Stimulated activated CD4-positive, alpha-beta T cell treated with anti-CD3 and anti-CD28 coated beads, Interleukin-1b, Interleukin-23, amount 100 ng/mL, for 4 hours (primary cell): Measurements from ENCODE around the gene MED31.
"Not testable (repeated sequence)": the region's sequence is repeated elsewhere in the genome, so short reads cannot be mapped to it uniquely, and the experiment has no call there.

Source experiments
- DNase-seq, 2 donors: peaks; one replicate each; pipeline ENCODE4 v3.0.0-alpha.2; 2020; ENCODE audit warnings: low read depth in 2 of 2

MED31 gene

GRCh38 chr17:6626616-6627015, 24.8 kb downstream of the MED31 start:
- DNase-seq = no peak

- DNase-seq = no peak
Measured at GRCh38 chr17:6623941-6624340, 27.5 kb downstream of the MED31 start.

- no peak for DNase-seq
Measured at GRCh38 chr17:6611231-6611630, 40.2 kb downstream of the MED31 start.

GRCh38 chr17:6610011-6610410, 41.4 kb downstream of the MED31 start:
- DNase-seq = no peak

DNA sequence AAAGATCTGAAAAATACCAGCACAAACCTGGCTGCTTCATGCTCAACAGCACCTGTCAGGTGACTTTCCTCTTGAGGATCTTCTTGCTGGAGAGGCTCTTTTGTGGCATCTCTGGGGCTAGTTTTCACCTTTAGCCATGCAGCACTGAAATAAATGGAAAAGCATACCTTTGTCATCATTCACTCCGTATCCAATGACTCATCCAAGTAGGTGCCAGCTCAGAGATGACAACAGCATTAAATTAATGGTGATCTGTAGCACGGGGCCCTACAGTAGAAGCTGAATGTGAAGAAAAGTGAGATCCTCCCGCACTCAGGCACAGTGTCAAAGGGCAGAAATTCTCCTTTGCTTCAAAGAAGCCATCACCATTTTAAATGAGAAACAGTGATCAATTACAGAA, 43.1 kb downstream of the MED31 start:
- DNase-seq = no peak

GRCh38 chr17:6605142-6605541, 46.3 kb downstream of the MED31 start:
- no peak for DNase-seq

- DNase-seq = no peak
Measured at GRCh38 chr17:6603744-6604325, 47.6 kb downstream of the MED31 start.

DNA sequence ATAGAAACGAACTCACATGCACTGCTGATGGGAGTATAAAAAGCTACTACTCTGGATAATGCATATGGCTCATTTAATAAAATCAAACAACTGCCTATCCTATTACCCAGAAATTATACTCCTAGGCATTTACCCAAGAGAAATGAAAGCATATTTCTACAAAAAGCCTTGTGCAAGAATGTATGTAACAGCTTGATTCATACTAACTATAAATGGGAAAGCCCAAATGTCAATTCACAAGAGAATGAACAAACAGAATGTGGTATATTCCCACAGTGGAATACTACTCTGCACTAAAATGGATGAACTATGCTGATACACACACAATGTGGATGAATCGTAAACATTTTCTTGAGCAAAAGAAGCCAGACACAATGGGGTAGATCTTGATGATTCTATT, 49.3 kb downstream of the MED31 start:
- DNase-seq = no peak

DNA sequence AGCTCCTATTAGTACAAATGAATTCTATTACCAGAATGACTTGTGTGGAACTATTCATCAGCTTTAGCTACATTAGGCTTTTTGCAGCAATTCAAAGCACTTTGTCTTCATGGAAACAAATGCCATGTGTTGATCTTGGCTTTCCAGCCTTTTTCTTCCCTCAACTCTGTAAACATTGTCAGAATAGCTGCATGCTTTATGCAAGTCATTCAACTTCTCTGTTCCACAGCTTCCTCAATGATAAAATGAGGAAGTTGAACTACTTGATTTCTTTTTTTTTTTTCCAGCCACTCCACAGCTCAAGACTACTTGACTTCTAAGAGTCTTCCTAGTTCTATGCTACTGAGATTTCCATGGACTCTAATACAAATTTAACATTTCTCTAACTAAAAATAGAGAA, 52.0 kb downstream of the MED31 start:
- DNase-seq = no peak

GRCh38 chr17:6597727-6598126, 53.7 kb downstream of the MED31 start:
- no peak for DNase-seq

- no peak for DNase-seq
Measured at GRCh38 chr17:6596941-6597340, 54.5 kb downstream of the MED31 start.

GRCh38 chr17:6596511-6596910, 54.9 kb downstream of the MED31 start:
- DNase-seq = no peak

- no peak for DNase-seq
Measured at GRCh38 chr17:6596081-6596480, 55.3 kb downstream of the MED31 start.

GRCh38 chr17:6593371-6593770, 58.0 kb downstream of the MED31 start:
- not testable (repeated sequence) for DNase-seq
